OCI-M2 (cell line): Measurements from ENCODE around the gene JAKMIP2.
"Not testable (repeated sequence)": the region's sequence is repeated elsewhere in the genome, so short reads cannot be mapped to it uniquely, and the experiment has no call there.

Source experiments
- DNase-seq: peaks from one replicate; lab custom pipeline; 2025; ENCODE audit not compliant: unreplicated experiment; lab: John Stamatoyannopoulos, UW

The JAKMIP2 gene

GRCh38 chr5:147750065-147750464 is 32.5 kb downstream of the JAKMIP2 start:
- DNase-seq, result no peak

- no peak for DNase-seq
Observed at GRCh38 chr5:147748590-147748989, 33.9 kb downstream of the JAKMIP2 start.

- no peak for DNase-seq
Observed at GRCh38 chr5:147746986-147747385, 35.5 kb downstream of the JAKMIP2 start.

GRCh38 chr5:147743678-147744374 is 38.7 kb downstream of the JAKMIP2 start:
- DNase-seq, result no peak

- no peak for DNase-seq
Observed at GRCh38 chr5:147743012-147743411, 39.5 kb downstream of the JAKMIP2 start.

GRCh38 chr5:147742151-147742550 is 40.4 kb downstream of the JAKMIP2 start:
- no peak for DNase-seq

GRCh38 chr5:147740864-147741263 is 41.7 kb downstream of the JAKMIP2 start:
- DNase-seq, result no peak

- no peak for DNase-seq
Observed at GRCh38 chr5:147737921-147738320, 44.6 kb downstream of the JAKMIP2 start.

GRCh38 chr5:147735621-147736125 is 46.9 kb downstream of the JAKMIP2 start:
- DNase-seq, result no peak

- DNase-seq, result no peak
Observed at GRCh38 chr5:147734894-147735293, 47.6 kb downstream of the JAKMIP2 start.

GRCh38 chr5:147733075-147733474 is 49.5 kb downstream of the JAKMIP2 start:
- no peak for DNase-seq

GRCh38 chr5:147732291-147732883 is 50.1 kb downstream of the JAKMIP2 start:
- no peak for DNase-seq

- DNase-seq, result no peak
Observed at GRCh38 chr5:147731431-147732290, 50.9 kb downstream of the JAKMIP2 start.

GRCh38 chr5:147727200-147727599 is 55.3 kb downstream of the JAKMIP2 start:
- DNase-seq, result no peak

- DNase-seq, result not testable (repeated sequence)
Observed at GRCh38 chr5:147721191-147721960, 61.2 kb downstream of the JAKMIP2 start.

GRCh38 chr5:147713550-147714295 is 68.8 kb downstream of the JAKMIP2 start:
- no peak for DNase-seq

- DNase-seq, result no peak
Observed at GRCh38 chr5:147712598-147712997, 69.9 kb downstream of the JAKMIP2 start.

- no peak for DNase-seq
Observed at GRCh38 chr5:147712019-147712418, 70.5 kb downstream of the JAKMIP2 start.

GRCh38 chr5:147711019-147711418 is 71.5 kb downstream of the JAKMIP2 start:
- no peak for DNase-seq

- no peak for DNase-seq
Observed at GRCh38 chr5:147708708-147709107, 73.8 kb downstream of the JAKMIP2 start.
